ENCODE data around the gene MOK.

Gene MOK

DNA sequence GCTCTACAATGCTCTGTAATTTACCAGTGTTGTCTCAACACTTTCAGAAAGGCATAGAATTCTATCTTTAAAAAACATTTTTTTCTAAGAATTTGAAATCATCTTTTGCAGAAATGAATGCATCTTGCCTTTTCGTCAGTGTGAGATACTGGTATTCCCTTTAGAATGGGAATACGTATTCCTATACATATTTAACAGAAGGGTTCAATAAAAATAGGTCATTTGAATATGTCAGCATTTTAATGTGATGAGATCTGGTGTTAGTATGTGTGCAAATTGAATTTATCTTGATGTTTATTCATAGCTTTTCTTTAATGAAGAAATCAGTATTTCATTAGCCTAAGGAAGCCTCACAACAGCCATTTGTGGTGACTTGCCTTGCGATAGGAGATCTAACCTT is 121.1 kb downstream of the MOK start:
- TF ChIP-seq, protein P1, sequence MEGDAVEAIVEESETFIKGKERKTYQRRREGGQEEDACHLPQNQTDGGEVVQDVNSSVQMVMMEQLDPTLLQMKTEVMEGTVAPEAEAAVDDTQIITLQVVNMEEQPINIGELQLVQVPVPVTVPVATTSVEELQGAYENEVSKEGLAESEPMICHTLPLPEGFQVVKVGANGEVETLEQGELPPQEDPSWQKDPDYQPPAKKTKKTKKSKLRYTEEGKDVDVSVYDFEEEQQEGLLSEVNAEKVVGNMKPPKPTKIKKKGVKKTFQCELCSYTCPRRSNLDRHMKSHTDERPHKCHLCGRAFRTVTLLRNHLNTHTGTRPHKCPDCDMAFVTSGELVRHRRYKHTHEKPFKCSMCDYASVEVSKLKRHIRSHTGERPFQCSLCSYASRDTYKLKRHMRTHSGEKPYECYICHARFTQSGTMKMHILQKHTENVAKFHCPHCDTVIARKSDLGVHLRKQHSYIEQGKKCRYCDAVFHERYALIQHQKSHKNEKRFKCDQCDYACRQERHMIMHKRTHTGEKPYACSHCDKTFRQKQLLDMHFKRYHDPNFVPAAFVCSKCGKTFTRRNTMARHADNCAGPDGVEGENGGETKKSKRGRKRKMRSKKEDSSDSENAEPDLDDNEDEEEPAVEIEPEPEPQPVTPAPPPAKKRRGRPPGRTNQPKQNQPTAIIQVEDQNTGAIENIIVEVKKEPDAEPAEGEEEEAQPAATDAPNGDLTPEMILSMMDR (IDR thresholded peaks at IDR 0.05; ENCODE audit: control insufficient read depth, insufficient read depth, low read depth, low read length, missing control alignments) = no peak
- no peak for DNase-seq (ENCODE audit: low read depth)
- H3K4me3 ChIP-seq (ENCODE audit: control insufficient read depth, low read depth, low read length) = no peak overlapping the region

DNA sequence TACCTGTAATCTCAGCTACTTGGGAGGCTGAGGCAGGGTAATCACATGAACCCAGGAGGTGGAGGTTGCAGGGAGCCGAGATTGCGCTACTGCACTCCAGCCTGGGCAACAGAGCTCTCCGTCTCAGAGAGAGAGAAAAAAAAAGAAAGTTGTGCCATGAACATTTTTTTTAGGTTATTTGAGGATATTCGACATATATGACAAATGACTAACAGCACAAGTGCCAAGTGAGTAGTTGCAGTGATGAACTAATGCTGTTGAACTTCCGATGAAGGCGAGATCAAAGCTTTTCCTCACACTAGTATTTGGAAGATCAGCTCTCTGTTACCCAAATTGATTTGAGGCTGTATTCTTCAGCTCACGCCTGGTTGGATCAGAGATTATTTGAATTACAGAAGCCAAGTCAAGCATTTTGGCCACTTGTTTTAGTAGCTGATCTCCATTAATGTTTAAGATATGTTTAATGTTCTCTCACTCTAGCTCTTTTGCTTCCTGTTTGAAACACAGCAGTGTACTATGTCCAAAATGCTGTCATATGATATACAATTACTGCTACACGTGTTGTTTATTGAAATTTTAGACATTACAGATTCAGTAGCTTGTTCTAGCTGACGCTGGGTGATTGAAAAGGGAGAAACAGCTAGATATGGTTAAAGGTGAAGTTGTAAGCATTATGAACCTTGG is 121.9 kb downstream of the MOK start:
- TF ChIP-seq, protein P1 (IDR thresholded peaks at IDR 0.05; ENCODE audit: control insufficient read depth, insufficient read depth, low read depth, low read length, missing control alignments) = no peak
- DNase-seq (ENCODE audit: low read depth) = no peak
- H3K4me3 ChIP-seq (ENCODE audit: control insufficient read depth, low read depth, low read length) = no peak overlapping the region

DNA sequence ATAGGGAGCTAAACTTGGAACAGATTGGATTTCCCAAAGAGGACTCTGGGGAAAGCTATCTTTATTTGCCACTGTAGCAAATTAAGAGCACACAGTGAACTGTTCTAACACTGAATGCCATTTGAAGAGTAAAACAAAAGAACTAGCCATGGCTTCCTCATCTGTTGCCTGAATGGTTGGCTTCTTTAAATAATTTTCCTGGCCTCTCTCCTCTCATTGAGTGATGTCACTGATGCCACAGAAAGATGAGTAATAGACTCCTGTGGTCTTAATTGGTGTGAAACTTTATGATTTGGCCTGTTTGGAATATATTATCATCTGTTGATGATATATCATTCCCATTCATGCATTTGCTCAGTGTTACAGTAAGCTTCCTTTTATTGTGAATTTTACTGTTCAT is 122.8 kb downstream of the MOK start:
- no peak overlapping the region for H3K4me3 ChIP-seq (ENCODE audit: control insufficient read depth, low read depth, low read length)
- TF ChIP-seq, protein P1 (IDR thresholded peaks at IDR 0.05; ENCODE audit: control insufficient read depth, insufficient read depth, low read depth, low read length, missing control alignments) = no peak
- peak; percentile 35 for DNase-seq (ENCODE audit: low read depth)

DNA sequence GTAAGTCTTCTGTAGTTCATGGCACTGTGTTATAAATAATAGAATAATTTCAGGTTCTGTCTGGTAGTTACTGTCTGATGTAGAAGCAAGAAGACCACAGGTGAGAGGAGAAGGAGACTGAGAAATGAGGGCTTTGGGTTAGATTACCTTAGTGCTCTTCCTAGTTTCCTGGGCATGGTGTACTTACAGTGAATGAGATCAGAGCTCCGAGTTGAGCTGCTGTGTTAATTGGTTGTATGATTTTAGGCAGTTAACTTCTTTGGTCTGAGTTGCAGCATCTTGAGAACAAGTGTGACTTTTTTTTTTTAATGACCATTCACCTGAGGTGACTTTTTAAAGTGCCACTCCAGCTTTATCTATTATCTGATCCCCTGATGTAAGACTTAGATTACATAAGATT is 123.8 kb downstream of the MOK start:
- TF ChIP-seq, protein P1 (IDR thresholded peaks at IDR 0.05; ENCODE audit: control insufficient read depth, insufficient read depth, low read depth, low read length, missing control alignments) = no peak
- no peak for DNase-seq (ENCODE audit: low read depth)
- no peak overlapping the region for H3K4me3 ChIP-seq (ENCODE audit: control insufficient read depth, low read depth, low read length)

DNA sequence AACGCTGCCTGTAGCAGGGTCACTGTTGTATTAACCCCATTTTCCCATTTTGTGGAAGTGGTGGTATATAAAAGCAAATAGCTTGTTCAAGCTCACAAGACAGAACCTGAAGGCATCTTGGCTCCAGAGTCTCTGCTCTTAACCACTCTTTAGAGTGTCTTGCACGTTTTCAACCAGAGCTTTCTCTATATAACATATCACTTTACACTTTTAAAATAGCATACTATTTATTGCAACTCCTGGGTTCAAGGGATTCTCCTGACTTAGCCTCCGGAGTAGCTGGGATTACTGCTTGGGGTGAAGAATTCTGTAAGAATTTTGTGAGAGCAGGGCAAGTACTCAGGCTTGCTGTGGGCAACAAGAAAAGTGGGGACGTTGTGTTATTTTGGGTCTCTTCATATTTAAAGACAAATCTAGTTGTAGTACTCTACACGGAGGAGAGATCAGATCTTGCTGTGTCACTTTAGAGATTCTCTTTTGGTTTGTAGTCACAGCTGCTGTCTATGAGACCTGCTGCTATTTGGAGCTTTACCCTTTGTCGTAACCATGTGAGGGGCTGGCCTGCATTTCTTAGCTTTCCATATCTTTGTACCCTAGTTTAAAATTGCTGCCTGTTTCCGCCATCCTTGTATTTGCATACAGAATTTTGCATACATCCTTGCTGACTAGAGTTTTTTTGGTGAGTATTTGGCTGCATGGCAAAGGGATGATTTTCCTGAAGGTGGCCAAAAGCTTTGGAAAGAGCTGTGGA is 124.5 kb downstream of the MOK start:
- TF ChIP-seq, protein P1 (IDR thresholded peaks at IDR 0.05; ENCODE audit: control insufficient read depth, insufficient read depth, low read depth, low read length, missing control alignments) = no peak
- H3K4me3 ChIP-seq (ENCODE audit: control insufficient read depth, low read depth, low read length) = no peak overlapping the region
- DNase-seq (ENCODE audit: low read depth) = no peak
